ENCODE data around the gene STPG1.
"Not testable (repeated sequence)": the region's sequence is repeated elsewhere in the genome, so short reads cannot be mapped to it uniquely, and the experiment has no call there.

Gene STPG1

DNA sequence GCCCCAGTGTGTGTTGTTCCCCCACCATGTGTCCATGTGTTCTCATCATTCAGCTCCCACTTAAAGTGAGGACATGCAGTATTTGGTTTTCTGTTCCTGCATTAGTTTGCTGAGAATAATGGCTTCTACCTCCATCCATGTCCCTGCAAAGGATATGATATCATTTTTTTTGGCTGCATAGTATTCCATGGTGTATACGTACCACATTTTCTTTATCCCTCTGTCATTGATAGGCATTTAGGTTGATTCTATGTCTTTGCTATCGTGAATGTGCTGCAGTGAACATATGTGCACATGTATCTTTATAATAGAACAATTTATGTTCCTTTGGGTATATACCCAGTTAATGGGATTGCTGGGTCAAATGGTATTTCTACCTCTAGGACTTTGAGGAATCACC, 32.9 kb upstream of the STPG1 start:
- not testable (repeated sequence) for H3K4me1 ChIP-seq (ENCODE audit: control insufficient read depth, insufficient read depth, low read length, poor library complexity, severe bottlenecking); H3K4me3 ChIP-seq (ENCODE audit: extremely low read depth, insufficient read depth, low read length, poor library complexity, severe bottlenecking); H3K9me3 ChIP-seq (ENCODE audit: control insufficient read depth, low read length); H3K36me3 ChIP-seq (ENCODE audit: control insufficient read depth, insufficient read depth, low read length); H3K27ac ChIP-seq (ENCODE audit: low read depth, low read length, severe bottlenecking)
- WGBS, 2 experiments (ENCODE audit: insufficient coverage in 2 of 2): no CpG with 5 or more reads among the region's 2 CpGs

DNA sequence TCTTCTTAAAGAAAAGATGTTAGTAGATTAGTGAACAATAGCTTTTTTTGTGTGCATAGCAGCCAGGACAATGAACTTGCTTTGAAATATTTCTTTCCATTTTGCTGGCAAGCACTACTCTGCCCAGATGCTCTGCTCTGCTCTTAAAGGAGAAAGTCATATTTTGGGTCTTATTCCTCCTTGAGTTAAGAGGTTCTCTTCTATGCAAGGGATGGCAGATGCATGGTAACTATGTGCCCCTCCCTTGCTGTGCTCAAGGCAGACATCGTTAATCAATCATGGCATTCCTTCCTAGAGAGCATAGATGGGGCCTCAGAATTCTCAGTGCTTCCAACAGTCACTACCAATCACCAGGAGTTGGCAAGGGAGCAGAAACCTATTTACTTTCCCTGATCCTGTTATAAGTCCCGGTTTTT, 29.7 kb upstream of the STPG1 start:
- Histone ChIP-seq H3K9me3 (ENCODE audit: control insufficient read depth, low read length) (no peaks in the 10 kb centered on the region), H3K4me1 (ENCODE audit: control insufficient read depth, insufficient read depth, low read length, poor library complexity, severe bottlenecking) (no peaks in the 10 kb centered on the region), H3K27ac (ENCODE audit: low read depth, low read length, severe bottlenecking) (no peak overlapping the region), H3K4me3 (ENCODE audit: extremely low read depth, insufficient read depth, low read length, poor library complexity, severe bottlenecking) (no peak overlapping the region), H3K36me3 (ENCODE audit: control insufficient read depth, insufficient read depth, low read length) (peaks cover 3% of the 10 kb centered on the region)
- WGBS, 2 experiments (ENCODE audit: insufficient coverage in 2 of 2): 63 to 100% methylated on average over 1 of the region's 2 CpGs

DNA sequence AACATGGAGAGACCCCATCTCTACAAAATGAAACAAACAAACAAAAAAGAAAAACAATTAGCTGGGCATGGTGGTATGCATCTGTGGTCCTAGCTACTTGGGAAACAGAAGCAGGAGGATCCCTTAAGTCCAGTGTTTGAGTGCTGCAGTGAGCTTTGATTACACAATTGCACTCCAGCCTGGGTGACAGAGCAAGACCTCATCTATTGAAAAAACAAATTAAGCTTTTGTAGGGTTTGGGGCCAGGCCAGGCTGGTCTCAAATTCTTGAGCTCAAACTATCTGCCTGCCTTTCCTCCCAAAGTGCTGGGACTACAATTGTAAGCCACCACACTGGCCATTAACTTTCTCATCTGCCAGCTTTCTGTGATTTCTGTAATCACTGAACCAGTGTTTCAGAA, 29.2 kb upstream of the STPG1 start:
- H3K9me3 ChIP-seq (ENCODE audit: control insufficient read depth, low read length): no peaks in the 10 kb centered on the region
- H3K4me3 ChIP-seq (ENCODE audit: extremely low read depth, insufficient read depth, low read length, poor library complexity, severe bottlenecking): no peak overlapping the region
- H3K27ac ChIP-seq (ENCODE audit: low read depth, low read length, severe bottlenecking): no peak overlapping the region

DNA sequence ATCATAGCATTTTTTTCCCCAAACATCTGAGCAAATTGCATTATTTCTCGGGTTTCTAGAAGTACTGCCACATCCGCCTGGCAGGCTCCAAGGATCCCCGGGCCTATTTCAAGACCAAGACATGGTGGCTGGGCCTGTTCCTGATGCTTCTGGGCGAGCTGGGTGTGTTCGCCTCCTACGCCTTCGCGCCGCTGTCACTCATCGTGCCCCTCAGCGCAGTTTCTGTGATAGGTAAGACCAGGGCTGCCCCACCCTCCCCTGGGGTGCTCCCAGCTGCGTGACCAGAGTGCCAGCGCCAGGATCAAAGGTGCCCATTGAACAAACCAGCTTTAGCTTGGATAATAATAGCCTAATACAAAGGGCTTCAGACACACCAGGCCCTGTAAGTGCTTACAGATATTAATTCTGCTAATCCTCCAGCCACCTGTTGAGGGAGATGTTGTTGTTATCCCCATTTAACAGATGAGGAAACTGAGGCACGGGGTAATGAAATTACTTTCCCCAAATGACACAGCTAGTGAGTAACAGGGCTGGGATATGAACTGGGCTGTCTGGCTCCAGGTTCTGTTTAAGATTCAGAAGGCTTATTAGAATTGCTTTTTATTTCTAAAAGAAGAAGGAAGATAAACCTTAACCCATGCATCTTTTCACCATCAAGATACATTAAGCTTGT, 28.6 kb upstream of the STPG1 start:
- WGBS, 2 experiments (ENCODE audit: insufficient coverage in 2 of 2): 97 to 98% methylated on average over 9 to 13 of the region's 14 CpGs
- Histone ChIP-seq H3K4me1 (ENCODE audit: control insufficient read depth, insufficient read depth, low read length, poor library complexity, severe bottlenecking) (no peaks in the 10 kb centered on the region), H3K9me3 (ENCODE audit: control insufficient read depth, low read length) (no peaks in the 10 kb centered on the region), H3K27ac (ENCODE audit: low read depth, low read length, severe bottlenecking) (no peak overlapping the region), H3K36me3 (ENCODE audit: control insufficient read depth, insufficient read depth, low read length) (peaks cover 3% of the 10 kb centered on the region), H3K4me3 (ENCODE audit: extremely low read depth, insufficient read depth, low read length, poor library complexity, severe bottlenecking) (no peak overlapping the region)

More for the DNA sequence above, 29.2 kb upstream of the STPG1 start:
- Histone ChIP-seq H3K36me3 (ENCODE audit: control insufficient read depth, insufficient read depth, low read length) (peaks cover 3% of the 10 kb centered on the region), H3K4me1 (ENCODE audit: control insufficient read depth, insufficient read depth, low read length, poor library complexity, severe bottlenecking) (no peaks in the 10 kb centered on the region)

DNA sequence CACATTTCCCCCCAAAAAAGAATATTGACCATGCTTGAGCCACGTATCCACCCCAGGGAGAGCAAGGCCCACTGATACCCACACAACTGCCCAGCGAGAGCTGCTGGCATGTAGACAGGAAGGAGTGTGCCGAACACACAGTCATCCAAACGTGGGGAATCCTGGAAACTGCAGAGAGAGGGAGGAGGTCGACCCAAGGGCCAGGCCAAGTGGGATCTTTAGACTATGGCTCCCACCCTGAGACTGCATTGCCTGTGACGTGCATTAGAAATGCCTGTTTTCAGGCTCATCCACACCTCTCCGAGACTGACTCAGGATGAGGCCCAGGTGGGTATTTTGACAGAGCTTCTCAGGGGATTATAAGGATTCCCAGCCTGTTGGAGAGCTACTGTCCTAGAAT, 27.9 kb upstream of the STPG1 start:
- Histone ChIP-seq H3K9me3 (ENCODE audit: control insufficient read depth, low read length) (no peaks in the 10 kb centered on the region), H3K4me3 (ENCODE audit: extremely low read depth, insufficient read depth, low read length, poor library complexity, severe bottlenecking) (no peak overlapping the region), H3K36me3 (ENCODE audit: control insufficient read depth, insufficient read depth, low read length) (no peaks in the 10 kb centered on the region), H3K4me1 (ENCODE audit: control insufficient read depth, insufficient read depth, low read length, poor library complexity, severe bottlenecking) (no peaks in the 10 kb centered on the region), H3K27ac (ENCODE audit: low read depth, low read length, severe bottlenecking) (no peak overlapping the region)
- 80 to 91% methylated on average over 5 of the region's 7 CpGs for WGBS, 2 experiments (ENCODE audit: insufficient coverage in 2 of 2)

DNA sequence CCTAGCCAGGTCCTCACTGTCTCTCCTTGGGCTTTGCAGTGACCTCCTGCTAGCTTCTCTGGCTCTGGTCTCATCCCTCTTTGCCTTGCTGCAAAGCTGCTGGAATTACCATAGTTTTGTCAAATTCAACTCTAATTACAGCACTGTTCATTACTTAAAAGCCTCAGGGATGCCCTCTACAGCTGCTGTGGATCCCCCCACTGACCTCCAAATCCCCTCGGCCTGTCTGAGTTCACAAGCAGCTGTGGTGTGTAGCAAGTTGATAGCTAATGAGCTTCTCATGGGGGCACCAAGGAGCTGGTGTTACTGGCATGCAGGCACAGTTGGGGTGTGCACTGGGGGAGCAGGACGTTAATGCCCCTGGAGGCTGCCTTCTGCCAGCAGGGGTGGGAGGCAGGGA, 26.9 kb upstream of the STPG1 start:
- Histone ChIP-seq H3K9me3 (ENCODE audit: control insufficient read depth, low read length) (no peaks in the 10 kb centered on the region), H3K27ac (ENCODE audit: low read depth, low read length, severe bottlenecking) (no peak overlapping the region), H3K4me1 (ENCODE audit: control insufficient read depth, insufficient read depth, low read length, poor library complexity, severe bottlenecking) (no peaks in the 10 kb centered on the region), H3K4me3 (ENCODE audit: extremely low read depth, insufficient read depth, low read length, poor library complexity, severe bottlenecking) (no peak overlapping the region), H3K36me3 (ENCODE audit: control insufficient read depth, insufficient read depth, low read length) (no peaks in the 10 kb centered on the region)
- WGBS, 2 experiments (ENCODE audit: insufficient coverage in 2 of 2): 40 to 50% methylated on average over 1 of the region's 2 CpGs

DNA sequence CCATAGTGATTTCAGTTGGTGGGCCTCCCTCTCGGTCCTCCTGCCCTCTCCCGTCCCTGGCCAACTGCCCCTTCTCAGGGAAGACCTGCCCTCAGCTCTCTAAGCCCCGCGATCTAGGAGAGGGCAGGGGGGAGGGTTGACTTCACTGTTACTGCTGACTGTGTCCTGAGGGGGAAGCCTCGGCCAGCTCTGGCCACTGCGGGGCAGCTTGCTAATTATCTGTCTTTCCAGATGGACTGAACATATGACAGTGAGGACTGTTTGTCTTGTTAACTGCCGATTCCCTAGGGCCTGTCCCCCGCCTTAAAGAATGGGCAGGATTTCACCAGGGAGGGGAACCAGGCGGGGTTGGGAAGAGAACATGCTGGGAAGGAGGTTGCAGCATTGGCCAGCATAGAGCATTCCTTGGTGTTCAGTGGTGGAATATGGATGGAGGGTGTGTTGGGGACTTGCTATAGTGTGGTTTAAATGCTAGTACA, 24.9 kb upstream of the STPG1 start:
- no peak overlapping the region for H3K27ac ChIP-seq (ENCODE audit: low read depth, low read length, severe bottlenecking)
- WGBS, 2 experiments (ENCODE audit: insufficient coverage in 2 of 2): 44 to 53% methylated on average over 5 to 7 of the region's 9 CpGs
- no peaks in the 10 kb centered on the region for H3K9me3 ChIP-seq (ENCODE audit: control insufficient read depth, low read length)
- no peak overlapping the region for H3K4me3 ChIP-seq (ENCODE audit: extremely low read depth, insufficient read depth, low read length, poor library complexity, severe bottlenecking)
- H3K4me1 ChIP-seq (ENCODE audit: control insufficient read depth, insufficient read depth, low read length, poor library complexity, severe bottlenecking): no peaks in the 10 kb centered on the region
- no peaks in the 10 kb centered on the region for H3K36me3 ChIP-seq (ENCODE audit: control insufficient read depth, insufficient read depth, low read length)

DNA sequence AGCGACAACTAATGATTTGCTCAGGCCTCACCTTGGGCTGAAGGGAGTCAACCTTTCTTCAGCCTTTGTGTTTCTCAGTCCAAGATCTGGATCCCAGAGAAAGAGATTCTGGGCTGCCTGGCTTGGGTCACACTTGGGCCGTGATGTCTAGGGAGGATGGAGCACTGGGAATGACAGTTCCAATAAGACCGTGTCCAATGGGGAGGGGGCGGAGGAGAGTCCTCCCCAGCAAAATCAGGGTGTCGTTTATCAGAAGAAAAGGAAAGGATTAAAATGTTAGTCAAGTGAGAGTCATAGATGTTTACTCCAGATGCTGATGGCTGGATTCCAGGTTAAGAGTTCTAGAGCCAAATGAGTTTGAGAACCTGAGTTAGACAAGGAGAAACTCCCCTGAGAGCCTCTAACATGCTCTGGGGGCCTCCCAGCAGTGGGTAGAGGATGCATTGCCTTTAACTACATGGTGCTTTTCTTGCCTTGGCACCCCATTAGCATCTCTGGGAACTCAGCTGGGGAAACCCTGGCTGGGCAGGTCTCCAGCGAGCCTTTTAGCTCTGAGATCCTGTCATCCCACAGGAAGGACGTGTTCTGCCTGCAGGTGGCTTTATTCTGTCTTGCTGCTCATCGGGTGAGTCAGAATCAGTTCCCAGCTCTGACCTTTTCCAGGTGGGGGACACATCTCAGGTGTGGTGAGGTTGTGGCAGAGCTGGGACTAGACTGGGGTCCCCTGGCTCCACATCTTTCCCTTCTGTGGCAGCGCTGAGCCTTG, 24.2 kb upstream of the STPG1 start:
- WGBS, 2 experiments (ENCODE audit: insufficient coverage in 2 of 2): 87 to 95% methylated on average over 8 of the region's 9 CpGs
- H3K4me1 ChIP-seq (ENCODE audit: control insufficient read depth, insufficient read depth, low read length, poor library complexity, severe bottlenecking): no peaks in the 10 kb centered on the region
- H3K4me3 ChIP-seq (ENCODE audit: extremely low read depth, insufficient read depth, low read length, poor library complexity, severe bottlenecking): no peak overlapping the region
- no peak overlapping the region for H3K27ac ChIP-seq (ENCODE audit: low read depth, low read length, severe bottlenecking)
- H3K36me3 ChIP-seq (ENCODE audit: control insufficient read depth, insufficient read depth, low read length): no peaks in the 10 kb centered on the region
- no peaks in the 10 kb centered on the region for H3K9me3 ChIP-seq (ENCODE audit: control insufficient read depth, low read length)

DNA sequence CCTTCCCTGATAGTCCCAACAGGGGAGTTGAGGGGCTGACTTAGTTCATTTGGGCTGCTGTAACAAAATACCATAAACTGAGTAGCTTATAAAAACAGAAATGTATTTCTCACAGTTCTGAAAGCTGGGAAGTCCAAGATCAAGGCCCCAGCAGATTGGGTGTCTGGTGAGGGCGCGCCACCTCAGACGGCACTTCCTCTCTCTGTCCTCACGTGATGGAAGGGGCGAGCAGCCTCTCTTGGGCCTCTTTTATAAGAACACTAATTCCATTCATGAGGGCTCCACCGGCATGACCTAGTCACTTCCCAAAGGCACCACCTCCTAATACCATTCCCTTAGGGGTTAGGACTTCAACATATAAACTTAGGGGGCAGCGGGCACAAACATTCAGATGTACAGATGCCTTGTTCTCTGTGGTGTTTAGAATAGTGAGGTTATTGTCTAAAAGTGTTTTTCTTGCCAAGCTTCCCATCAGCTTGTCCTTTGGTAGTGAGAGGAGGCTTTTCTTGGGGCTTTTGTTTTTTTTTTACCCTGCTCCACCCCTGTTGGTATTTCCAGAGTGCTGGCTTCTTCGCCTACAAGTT, 22.3 kb upstream of the STPG1 start:
- no peaks in the 10 kb centered on the region for H3K4me1 ChIP-seq (ENCODE audit: control insufficient read depth, insufficient read depth, low read length, poor library complexity, severe bottlenecking)
- no peaks in the 10 kb centered on the region for H3K9me3 ChIP-seq (ENCODE audit: control insufficient read depth, low read length)
- H3K36me3 ChIP-seq (ENCODE audit: control insufficient read depth, insufficient read depth, low read length): no peaks in the 10 kb centered on the region
- WGBS, 2 experiments (ENCODE audit: insufficient coverage in 2 of 2): 96 to 100% methylated on average over 1 to 4 of the region's 8 CpGs
- H3K4me3 ChIP-seq (ENCODE audit: extremely low read depth, insufficient read depth, low read length, poor library complexity, severe bottlenecking): no peak overlapping the region
- no peak overlapping the region for H3K27ac ChIP-seq (ENCODE audit: low read depth, low read length, severe bottlenecking)

DNA sequence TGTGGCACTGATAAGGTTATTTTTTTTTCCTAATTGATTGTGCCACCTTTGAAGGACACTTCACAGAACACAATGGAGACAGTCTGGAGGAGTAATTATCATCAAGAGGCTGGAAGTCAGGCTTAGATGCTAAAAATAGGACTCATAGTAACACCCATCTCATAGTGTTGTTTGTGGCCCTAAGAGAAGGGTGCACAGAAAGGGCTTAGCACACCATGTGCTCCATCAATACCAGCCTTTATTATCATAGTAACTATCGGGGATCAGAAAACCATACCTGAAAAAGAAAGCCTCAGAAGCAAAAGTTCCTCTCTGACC, 13.9 kb upstream of the STPG1 start:
- H3K27ac ChIP-seq (ENCODE audit: low read depth, low read length, severe bottlenecking): no peak overlapping the region
- H3K4me1 ChIP-seq (ENCODE audit: control insufficient read depth, insufficient read depth, low read length, poor library complexity, severe bottlenecking): peaks cover 10% of the 10 kb centered on the region
- WGBS, 2 experiments (ENCODE audit: insufficient coverage in 2 of 2): 100% methylated on average over 1 of the region's 1 CpG; no CpG with 5 or more reads in 1 of the 2 experiments
- H3K9me3 ChIP-seq (ENCODE audit: control insufficient read depth, low read length): no peaks in the 10 kb centered on the region
- peaks cover 5% of the 10 kb centered on the region for H3K36me3 ChIP-seq (ENCODE audit: control insufficient read depth, insufficient read depth, low read length)
- no peak overlapping the region for H3K4me3 ChIP-seq (ENCODE audit: extremely low read depth, insufficient read depth, low read length, poor library complexity, severe bottlenecking)

Data from mesodermal cell (in vitro differentiated cells).